Thoracic aorta (tissue), 2 donors: Measurements from ENCODE around the gene INPP4A. TPM values are rescaled to one million over a fixed set of nuclear protein-coding genes. Genes with fewer than 3 reads are reported as not detected.

Source experiments
- ATAC-seq: fragments of 150-250 bp; one replicate; pipeline ENCODE4 v1.8.0; 2017; ENCODE audit warnings: low read depth; ENCODE audit not compliant: insufficient number of reproducible peaks, low FRiP score
- DNase-seq: peaks from one replicate; pipeline ENCODE4 v3.0.0-alpha.2; 2020; ENCODE audit warnings: low spot score
- H3K27ac ChIP-seq, 2 donors: fragments of 200-600 bp; sonication (generic); 1 replicate in 1 of 2; 2 replicates in 1 of 2; pipeline ENCODE4 v1.5.1; 2016; ENCODE audit warnings: mild to moderate bottlenecking in 2 of 2, moderate library complexity in 2 of 2
- H3K27me3 ChIP-seq: fragments of 200-600 bp; sonication (generic); replicated peaks from 2 replicates; pipeline ENCODE4 v1.6.0; 2016; ENCODE audit warnings: mild to moderate bottlenecking; ENCODE audit not compliant: insufficient read depth
- H3K36me3 ChIP-seq: fragments of 200-600 bp; sonication (generic); one replicate; pipeline ENCODE4 v1.5.1; 2016
- H3K4me1 ChIP-seq, 2 donors: fragments of 200-600 bp; sonication (generic); 1 replicate in 1 of 2; 2 replicates in 1 of 2; pipeline versions ENCODE4 v1.5.1 to v1.6.0; 2016; ENCODE audit warnings: low read depth in 2 of 2, mild to moderate bottlenecking in 1 of 2; ENCODE audit not compliant: control insufficient read depth in 1 of 2
- H3K4me3 ChIP-seq: fragments of 200-600 bp; sonication (generic); 2 replicates; pipeline ENCODE4 v1.5.1; 2016; ENCODE audit warnings: mild to moderate bottlenecking
- H3K9me3 ChIP-seq: fragments of 200-600 bp; sonication (generic); 2 replicates; pipeline ENCODE4 v1.5.1; 2016
- total RNA-seq, 2 donors: library from RNA; depleted of rRNA; stranded (reverse); fragments of >200 nt; gene quantifications; one replicate each; pipeline versions ENCODE4 v1.1.0 to v1.2.3, GENCODE V29; 2016
- TF ChIP-seq, protein P1 (sequence below): fragments of 200-600 bp; sonication (generic); IDR thresholded peaks from one replicate; pipeline ENCODE4 v1.5.1; 2019; ENCODE audit warnings: antibody characterized with exemption

INPP4A gene
- total RNA-seq, 2 donors from 2014 or later, result 29.4 to 40.6 TPM

DNA sequence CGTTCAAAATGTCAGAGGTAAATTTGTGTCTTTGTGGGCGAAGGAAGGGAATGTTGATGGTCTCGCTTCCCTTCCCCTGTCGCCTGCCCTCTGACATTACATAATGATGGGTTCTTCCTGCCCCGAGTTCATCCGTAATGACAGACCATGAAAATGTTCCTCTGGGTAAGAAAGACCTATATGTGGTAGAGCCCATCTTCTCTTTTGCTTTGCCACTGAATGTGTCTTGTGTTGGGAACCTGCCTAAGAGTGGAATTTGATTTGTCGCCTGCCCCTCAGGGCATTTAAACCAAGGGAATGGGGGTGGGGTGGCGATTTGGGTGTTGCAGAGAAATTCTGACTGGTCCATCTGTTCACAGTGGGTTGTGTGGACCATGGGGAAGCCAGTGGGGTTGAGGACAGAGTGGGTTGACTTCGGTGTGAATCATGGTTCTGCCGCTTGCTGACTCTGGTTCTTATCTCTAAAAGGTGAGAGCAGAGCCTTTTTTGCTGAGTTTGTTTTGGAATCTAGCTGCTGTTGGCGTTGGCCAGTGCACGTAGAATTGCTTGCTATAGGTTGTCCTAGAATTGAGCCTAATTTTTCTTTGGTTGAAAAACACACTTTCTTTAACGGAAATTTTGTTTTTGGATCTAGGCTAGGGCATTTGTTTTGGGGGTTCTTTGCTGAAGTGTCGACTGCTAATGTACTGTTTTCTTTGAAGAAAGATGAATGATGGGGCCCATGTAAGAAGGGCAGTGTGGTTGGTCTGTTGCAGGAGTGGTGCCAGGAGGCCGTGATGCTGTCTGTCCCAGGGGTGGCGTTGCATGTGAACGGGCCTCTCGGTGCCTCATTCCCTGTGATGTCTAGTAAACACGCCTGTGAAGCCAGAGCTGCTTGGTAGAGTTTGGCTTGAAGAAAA, 1.3 kb downstream of the INPP4A start:
- TF ChIP-seq, protein P1, sequence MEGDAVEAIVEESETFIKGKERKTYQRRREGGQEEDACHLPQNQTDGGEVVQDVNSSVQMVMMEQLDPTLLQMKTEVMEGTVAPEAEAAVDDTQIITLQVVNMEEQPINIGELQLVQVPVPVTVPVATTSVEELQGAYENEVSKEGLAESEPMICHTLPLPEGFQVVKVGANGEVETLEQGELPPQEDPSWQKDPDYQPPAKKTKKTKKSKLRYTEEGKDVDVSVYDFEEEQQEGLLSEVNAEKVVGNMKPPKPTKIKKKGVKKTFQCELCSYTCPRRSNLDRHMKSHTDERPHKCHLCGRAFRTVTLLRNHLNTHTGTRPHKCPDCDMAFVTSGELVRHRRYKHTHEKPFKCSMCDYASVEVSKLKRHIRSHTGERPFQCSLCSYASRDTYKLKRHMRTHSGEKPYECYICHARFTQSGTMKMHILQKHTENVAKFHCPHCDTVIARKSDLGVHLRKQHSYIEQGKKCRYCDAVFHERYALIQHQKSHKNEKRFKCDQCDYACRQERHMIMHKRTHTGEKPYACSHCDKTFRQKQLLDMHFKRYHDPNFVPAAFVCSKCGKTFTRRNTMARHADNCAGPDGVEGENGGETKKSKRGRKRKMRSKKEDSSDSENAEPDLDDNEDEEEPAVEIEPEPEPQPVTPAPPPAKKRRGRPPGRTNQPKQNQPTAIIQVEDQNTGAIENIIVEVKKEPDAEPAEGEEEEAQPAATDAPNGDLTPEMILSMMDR, result no peak
- peak overlapping the region; percentile 88 for H3K4me3 ChIP-seq
- H3K27me3 ChIP-seq, result no peaks in the 10 kb centered on the region
- peak overlapping the region in 1 of 2 donors; percentile 45 for H3K27ac ChIP-seq
- H3K4me1 ChIP-seq, result peaks cover 2 to 12% of the 10 kb centered on the region in 2 donors
- DNase-seq (no peak), ATAC-seq (no peak)
- H3K36me3 ChIP-seq, result no peaks in the 10 kb centered on the region
- no peaks in the 10 kb centered on the region for H3K9me3 ChIP-seq

DNA sequence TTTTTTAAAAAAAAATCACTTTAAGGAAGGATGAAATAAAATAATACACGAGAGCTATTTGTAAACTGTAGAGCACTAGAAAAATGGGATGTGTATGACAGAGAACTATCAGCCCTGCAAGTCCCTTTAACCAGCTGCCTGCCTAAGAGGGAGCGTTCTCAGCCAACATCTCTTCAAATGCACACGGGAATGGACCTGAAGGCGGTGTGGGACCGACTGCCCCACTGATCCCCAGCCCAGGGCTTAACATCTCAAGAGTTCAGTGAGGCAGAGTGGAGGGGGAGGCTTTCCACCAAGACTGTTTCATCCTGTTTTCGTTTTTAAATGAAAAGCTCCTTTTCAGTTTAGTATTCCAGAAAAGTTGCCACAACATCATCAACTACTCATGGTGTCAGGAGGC, 2.2 kb downstream of the INPP4A start:
- no peak overlapping the region for H3K4me3 ChIP-seq
- no peak overlapping the region for H3K27ac ChIP-seq
- H3K36me3 ChIP-seq, result no peaks in the 10 kb centered on the region
- TF ChIP-seq, protein P1, result no peak
- DNase-seq (no peak), ATAC-seq (no peak)
- H3K4me1 ChIP-seq, result peaks cover 2 to 12% of the 10 kb centered on the region in 2 donors
- no peaks in the 10 kb centered on the region for H3K27me3 ChIP-seq
- H3K9me3 ChIP-seq, result no peaks in the 10 kb centered on the region

DNA sequence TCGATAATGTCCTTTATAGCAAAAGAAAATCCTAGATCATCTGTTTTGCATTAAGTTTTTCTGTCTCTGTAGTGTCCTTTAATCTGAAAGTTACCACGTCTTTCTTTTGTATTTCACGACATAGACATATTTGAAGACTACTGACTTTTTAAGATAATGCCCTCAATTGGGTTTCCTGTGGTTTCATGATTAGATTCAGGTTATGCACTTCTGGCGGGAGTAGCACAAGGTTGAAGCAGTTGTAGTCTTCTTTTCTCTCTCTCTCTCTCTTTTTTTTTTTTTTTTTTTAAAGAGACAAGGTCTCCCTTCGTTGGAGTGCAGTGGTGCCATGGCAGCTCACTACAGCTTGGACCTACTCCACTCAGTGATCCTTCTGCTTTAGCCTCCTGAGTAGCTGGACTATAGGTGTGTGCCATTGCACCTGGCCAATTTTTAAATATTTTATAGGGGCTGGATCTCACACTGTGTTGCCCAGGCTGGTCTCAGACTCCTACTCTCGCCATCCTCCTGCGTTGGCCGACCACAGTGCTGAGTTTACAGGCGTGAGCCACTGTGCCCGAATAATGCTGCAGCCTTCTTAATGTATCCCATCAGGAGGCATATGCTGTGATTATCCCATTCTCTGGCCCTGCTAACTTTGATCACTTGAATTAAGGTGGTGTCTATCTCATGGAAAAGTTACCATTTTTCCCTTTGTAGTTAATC, 3.9 kb downstream of the INPP4A start:
- no peak overlapping the region for H3K27ac ChIP-seq
- no peaks in the 10 kb centered on the region for H3K36me3 ChIP-seq
- no peaks in the 10 kb centered on the region for H3K27me3 ChIP-seq
- no peaks in the 10 kb centered on the region for H3K9me3 ChIP-seq
- DNase-seq (no peak), ATAC-seq (no peak)
- H3K4me3 ChIP-seq, result no peak overlapping the region
- TF ChIP-seq, protein P1, result no peak
- H3K4me1 ChIP-seq, result peaks cover 2 to 12% of the 10 kb centered on the region in 2 donors

DNA sequence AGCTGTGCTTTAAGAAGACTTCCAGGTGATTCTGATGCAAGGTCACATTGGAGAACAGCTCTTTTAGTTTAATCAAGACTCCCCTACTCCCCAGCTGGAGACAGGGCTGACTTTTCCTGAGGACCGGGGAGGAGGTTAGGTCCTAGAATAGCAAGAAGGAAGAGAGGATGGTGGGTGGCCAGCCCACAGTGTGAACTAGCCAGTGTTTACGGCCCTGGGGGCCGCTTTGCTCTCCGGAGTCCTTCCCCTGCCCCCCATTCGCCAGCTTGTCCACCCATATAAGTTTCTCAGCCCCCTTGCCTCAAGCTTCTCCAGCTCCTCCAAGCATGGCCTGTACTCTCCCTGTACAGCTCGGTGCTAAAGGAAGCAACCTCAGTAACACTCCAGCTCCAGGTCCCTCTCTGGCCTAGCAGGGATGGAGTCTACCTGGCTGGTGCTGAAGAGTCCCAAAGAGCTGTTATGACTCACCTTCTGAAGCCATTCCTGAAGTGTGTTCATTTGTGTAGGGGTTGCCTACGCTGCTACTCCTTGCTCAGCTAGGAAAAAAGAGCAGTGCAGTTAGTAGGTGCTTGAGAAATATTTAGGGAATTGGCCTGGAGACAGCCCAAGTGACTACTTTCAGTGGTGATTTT, 7.9 kb downstream of the INPP4A start:
- Histone ChIP-seq H3K27ac (no peak overlapping the region), H3K27me3 (no peaks in the 10 kb centered on the region), H3K4me3 (no peak overlapping the region), H3K9me3 (no peaks in the 10 kb centered on the region), H3K4me1 (peaks cover 13 to 22% of the 10 kb centered on the region in 2 donors), H3K36me3 (no peaks in the 10 kb centered on the region)
- DNase-seq (no peak), ATAC-seq (no peak)
- TF ChIP-seq, protein P1, result no peak

DNA sequence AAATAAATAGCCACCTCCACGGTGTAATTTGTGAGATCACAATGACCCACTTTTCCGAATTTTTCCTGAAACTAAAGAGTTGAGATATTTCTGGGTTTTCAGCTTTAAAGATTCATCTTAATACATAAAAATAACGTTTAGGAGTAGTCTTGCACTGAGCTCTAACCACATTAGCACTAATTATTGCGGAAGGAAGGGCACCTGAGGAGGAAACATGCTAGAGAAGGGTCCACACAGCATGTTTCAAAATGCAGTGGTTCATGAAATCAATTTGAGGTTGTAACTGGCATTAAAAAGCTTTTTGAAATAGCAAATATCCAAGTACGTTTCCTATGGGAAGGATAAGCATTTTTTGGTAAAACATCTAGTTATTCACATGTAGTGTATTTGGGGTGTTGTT, 8.4 kb downstream of the INPP4A start:
- Histone ChIP-seq H3K4me1 (peaks cover 13 to 22% of the 10 kb centered on the region in 2 donors), H3K27ac (no peak overlapping the region), H3K4me3 (no peak overlapping the region), H3K27me3 (no peaks in the 10 kb centered on the region), H3K36me3 (no peaks in the 10 kb centered on the region), H3K9me3 (no peaks in the 10 kb centered on the region)
- ATAC-seq (no peak), DNase-seq (no peak)
- TF ChIP-seq, protein P1, result no peak
